AG08395 (cell line): ENCODE data around the gene FANCD2OS.
"Not testable (repeated sequence)": the region's sequence is repeated elsewhere in the genome, so short reads cannot be mapped to it uniquely, and the experiment has no call there.

Experiments
- DNase-seq: peaks from one replicate; pipeline ENCODE4 v3.0.0; 2012; ENCODE audit warnings: mixed read lengths, low spot score

FANCD2OS gene

GRCh38 chr3:10091387-10091786 lies 16.7 kb downstream of the FANCD2OS start:
- DNase-seq, result not testable (repeated sequence)

DNA sequence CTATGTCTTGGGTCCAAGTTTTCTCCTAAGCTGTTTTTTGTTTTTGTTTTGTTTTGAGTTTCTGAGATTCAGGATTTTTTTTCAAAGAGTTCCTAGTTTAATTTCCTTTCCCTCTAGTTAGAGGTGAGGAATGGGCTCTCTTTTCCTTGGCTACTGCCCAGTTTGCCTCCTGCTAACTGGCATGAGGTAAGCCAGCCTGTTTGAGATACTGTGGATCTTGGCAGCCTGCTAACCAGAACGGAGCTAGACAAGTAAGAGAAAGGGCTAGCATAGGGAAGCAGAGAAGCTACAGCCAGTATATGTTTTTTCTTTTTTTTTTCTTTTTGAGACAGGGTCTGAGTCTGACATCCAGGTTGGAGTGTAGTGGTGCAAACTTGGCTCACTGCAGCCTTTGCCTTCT lies 17.3 kb downstream of the FANCD2OS start:
- DNase-seq, result not testable (repeated sequence)

GRCh38 chr3:10090179-10090578 lies 17.9 kb downstream of the FANCD2OS start:
- DNase-seq, result no peak

DNA sequence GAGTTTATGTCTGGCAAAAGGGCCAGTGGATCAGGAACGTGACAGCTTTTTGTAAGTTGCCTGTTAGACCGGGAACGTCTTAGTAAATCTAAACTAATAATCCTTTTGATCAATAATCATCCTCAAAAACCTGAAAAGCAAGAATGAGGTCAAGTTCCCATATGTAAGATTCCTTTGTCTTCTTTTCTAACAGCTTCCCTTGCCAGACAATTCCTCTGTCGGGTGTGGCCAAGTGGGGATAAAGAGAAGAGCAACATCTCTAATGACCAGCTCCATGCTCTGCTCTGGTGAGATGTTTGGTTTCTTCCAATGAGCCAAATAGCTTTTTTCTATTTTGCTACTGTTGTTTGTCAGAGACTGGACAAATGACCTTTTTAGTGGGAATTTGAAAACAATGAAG lies 19.8 kb downstream of the FANCD2OS start:
- DNase-seq, result no peak

- no peak for DNase-seq
Observed at GRCh38 chr3:10085738-10086137, 22.3 kb downstream of the FANCD2OS start.

DNA sequence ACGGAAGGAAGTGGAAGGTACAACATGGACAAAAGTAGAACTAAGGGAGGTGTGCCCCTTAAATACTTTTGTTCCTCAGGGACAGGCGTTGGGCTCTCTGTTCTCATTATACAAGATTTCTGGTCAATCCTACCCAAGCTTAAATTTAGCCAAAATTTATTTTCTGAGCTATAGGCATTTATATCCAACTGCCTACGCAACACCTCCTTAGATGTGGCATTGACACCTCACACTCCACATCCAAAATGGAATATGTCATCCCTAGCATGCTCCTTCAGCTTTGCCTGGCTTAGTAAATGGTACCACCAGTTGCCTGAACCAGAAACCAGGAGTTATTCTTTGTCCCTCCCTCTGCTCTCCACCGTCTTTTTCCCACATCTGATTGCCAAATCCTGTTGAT lies 26.2 kb downstream of the FANCD2OS start:
- DNase-seq, result no peak

- no peak for DNase-seq
Observed at GRCh38 chr3:10074666-10075065, 33.4 kb downstream of the FANCD2OS start.

DNA sequence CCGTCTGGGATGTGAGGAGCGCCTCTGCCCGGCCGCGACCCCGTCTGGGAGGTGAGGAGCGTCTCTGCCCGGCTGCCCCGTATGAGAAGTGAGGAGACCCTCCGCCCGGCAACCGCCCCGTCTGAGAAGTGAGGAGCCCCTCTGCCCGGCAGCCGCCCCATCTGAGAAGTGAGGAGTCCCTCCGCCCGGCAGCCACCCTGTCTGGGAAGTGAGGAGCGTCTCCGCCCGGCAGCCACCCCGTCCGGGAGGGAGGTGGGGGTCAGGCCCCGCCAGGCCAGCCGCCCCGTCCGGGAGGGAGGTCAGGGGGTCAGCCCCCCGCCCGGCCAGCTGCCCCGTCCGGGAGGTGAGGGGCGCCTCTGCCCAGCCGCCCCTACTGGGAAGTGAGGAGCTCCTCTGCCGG lies 38.0 kb downstream of the FANCD2OS start:
- DNase-seq, result not testable (repeated sequence)

DNA sequence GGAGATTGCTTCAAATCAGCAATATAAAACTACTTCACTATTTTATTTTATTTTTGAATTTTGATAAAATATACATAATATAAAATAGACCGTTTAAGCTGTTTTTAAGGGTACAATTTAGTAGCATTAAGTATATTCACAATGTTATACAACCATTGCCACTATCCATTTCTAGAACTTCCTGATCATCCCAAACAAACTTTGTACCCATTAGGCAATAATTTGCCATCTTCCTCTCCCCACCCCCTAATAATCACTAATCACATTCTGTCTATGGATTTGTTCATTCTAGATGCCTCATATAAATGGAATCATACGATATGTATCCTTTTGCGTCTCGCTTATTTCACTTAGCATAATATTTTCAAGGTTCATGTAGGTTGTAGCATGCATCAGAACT lies 53.0 kb downstream of the FANCD2OS start:
- no peak for DNase-seq
